Measurements from ENCODE around the gene DSCAML1.

Gene DSCAML1

DNA sequence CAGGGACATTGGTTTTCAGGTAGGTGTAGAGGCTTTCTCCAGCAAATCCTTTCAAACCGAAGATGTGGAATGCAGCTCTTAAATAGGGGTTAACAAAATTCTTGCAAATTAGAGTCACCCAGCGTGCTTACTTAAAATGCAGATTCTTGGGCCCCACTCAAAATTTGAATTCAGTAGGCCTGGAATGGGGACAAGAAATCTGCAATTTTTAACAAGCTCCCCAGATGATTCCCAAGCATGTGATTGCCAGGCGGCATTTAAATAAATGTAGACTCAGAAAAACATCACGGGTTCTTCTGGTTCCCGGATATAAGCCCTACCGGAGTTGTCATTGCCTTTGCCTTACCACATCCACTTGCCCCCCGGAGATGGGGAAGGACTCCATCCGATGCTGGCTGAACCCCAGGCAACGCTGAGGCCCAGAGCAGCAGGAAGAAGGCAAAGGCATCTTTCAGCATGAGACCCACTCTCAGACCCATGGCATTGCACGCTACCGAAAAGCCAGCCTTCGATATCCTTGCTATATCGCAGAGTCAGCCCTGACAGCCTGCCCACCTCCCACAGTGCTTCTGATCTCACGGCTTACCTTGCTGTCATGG lies 134.2 kb downstream of the DSCAML1 start:
- H3K4me3 ChIP-seq (ENCODE audit: low read length): no peak overlapping the region
- peaks cover 11% of the 10 kb centered on the region for H3K27me3 ChIP-seq (ENCODE audit: control insufficient read depth, insufficient read depth, low read length)
- no peak overlapping the region for H3K9ac ChIP-seq (ENCODE audit: low read depth, low read length)
- H3K36me3 ChIP-seq (ENCODE audit: insufficient read depth, low read length): no peaks in the 10 kb centered on the region
- no peak overlapping the region for H3K4me2 ChIP-seq (ENCODE audit: low read length)
- H3K9me3 ChIP-seq (replicated peaks; ENCODE audit: low read length): no peaks in the 10 kb centered on the region
- no peaks in the 10 kb centered on the region for H3K4me1 ChIP-seq (ENCODE audit: control insufficient read depth, insufficient read depth, low read length)

- Histone ChIP-seq H3K27me3 (ENCODE audit: control insufficient read depth, insufficient read depth, low read length) (peaks cover 11% of the 10 kb centered on the region), H3K36me3 (ENCODE audit: insufficient read depth, low read length) (no peaks in the 10 kb centered on the region), H3K4me2 (ENCODE audit: low read length) (no peak overlapping the region), H3K4me1 (ENCODE audit: control insufficient read depth, insufficient read depth, low read length) (no peaks in the 10 kb centered on the region), H3K4me3 (ENCODE audit: low read length) (no peak overlapping the region), H3K9ac (ENCODE audit: low read depth, low read length) (no peak overlapping the region), H3K9me3 (replicated peaks; ENCODE audit: low read length) (no peaks in the 10 kb centered on the region)
Observed at GRCh38 chr11:117662255-117662654, 134.8 kb downstream of the DSCAML1 start.

DNA sequence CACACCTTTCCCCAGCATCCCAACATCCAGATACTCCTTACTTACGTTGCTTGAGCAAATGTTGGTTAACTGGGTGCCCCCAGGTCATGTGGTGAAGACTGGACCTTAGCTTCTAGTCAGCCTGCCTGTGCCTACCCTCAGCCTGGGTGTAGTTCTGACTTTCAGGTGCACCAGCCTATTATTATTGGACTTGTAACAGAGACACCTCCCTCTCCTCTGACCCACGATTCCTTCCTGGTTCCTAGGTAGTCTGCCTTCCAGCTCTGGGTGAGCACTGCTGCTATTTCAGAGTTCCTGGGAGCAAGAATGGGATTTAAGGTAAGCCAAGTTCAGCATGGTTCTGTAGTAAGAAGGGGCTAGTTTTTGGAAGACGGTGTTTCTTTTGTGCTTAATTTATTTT lies 138.2 kb downstream of the DSCAML1 start:
- H3K27me3 ChIP-seq (ENCODE audit: control insufficient read depth, insufficient read depth, low read length): peaks cover 30% of the 10 kb centered on the region
- H3K9ac ChIP-seq (ENCODE audit: low read depth, low read length): no peak overlapping the region
- no peaks in the 10 kb centered on the region for H3K36me3 ChIP-seq (ENCODE audit: insufficient read depth, low read length)
- no peak overlapping the region for H3K4me2 ChIP-seq (ENCODE audit: low read length)
- H3K4me3 ChIP-seq (ENCODE audit: low read length): no peak overlapping the region
- no peaks in the 10 kb centered on the region for H3K9me3 ChIP-seq (replicated peaks; ENCODE audit: low read length)
- no peaks in the 10 kb centered on the region for H3K4me1 ChIP-seq (ENCODE audit: control insufficient read depth, insufficient read depth, low read length)

DNA sequence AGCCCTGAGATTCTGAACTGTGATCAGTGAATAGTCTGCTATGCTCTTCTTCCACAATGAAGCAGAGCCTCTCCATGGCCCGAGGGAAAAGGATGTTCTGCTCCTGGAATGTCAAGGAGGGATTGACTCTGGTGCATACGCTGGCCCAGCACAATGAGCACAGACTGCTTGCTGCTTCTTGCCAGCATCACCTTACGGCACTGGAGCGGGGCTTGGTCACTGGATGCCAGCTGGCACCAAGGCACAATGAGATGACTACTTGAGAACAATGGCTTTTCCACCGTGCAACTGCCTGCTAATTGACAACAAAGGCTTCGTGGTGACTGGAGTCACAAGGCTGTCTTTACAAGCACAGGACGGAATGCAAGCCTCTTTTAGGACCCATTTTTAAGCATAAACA lies 139.2 kb downstream of the DSCAML1 start:
- Histone ChIP-seq H3K36me3 (ENCODE audit: insufficient read depth, low read length) (no peaks in the 10 kb centered on the region), H3K27me3 (ENCODE audit: control insufficient read depth, insufficient read depth, low read length) (peaks cover 24% of the 10 kb centered on the region), H3K4me3 (ENCODE audit: low read length) (no peak overlapping the region), H3K9ac (ENCODE audit: low read depth, low read length) (no peak overlapping the region), H3K9me3 (replicated peaks; ENCODE audit: low read length) (no peaks in the 10 kb centered on the region), H3K4me2 (ENCODE audit: low read length) (no peak overlapping the region), H3K4me1 (ENCODE audit: control insufficient read depth, insufficient read depth, low read length) (no peaks in the 10 kb centered on the region)

DNA sequence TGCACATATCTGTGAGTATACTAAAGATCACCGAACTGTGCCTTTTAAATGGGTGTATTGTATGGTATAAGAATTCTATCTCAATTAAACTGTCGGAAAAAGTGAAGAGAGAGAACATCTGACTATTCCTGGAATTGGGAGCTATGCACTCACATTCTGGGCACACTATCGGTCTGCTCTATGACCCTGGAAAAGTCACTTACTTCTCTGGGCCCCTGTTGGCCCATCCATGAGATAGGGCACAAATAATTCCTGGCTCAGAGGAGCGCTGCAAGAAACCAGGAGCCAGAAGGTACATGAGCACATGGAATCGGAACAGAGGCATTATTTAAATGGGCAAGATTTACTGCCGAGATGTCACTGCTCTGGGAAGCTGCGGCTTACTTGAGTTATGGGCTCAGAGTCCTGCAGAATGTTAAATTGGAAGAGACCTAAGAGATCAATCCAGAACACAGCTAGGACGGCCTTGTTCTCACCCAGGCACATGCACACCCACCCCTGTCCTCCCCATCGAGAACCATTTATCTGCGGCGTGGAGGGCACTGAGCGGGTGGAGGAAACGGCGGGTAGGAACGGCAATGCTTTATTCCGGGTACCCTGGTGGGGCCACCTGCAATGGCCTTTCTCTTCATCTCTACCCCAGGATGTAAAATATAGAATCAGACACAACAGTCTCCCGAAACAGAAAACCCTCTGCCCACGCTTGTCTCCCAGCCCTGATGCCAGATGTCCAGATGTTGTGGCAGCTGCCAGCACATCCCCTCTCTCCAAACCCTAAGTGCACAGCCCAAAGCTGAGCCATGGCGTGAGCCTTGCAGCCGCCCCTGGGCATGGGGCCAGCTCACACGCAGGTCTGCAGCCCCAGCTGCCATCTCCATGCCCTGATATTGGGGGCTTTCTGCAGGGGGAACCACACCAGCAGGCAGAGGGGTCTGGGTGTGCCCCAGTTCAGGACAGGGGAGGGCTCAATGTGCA lies 142.4 kb downstream of the DSCAML1 start:
- Histone ChIP-seq H3K27me3 (ENCODE audit: control insufficient read depth, insufficient read depth, low read length) (peaks cover 21% of the 10 kb centered on the region), H3K36me3 (ENCODE audit: insufficient read depth, low read length) (no peaks in the 10 kb centered on the region), H3K4me1 (ENCODE audit: control insufficient read depth, insufficient read depth, low read length) (no peaks in the 10 kb centered on the region), H3K4me2 (ENCODE audit: low read length) (no peak overlapping the region), H3K4me3 (ENCODE audit: low read length) (no peak overlapping the region), H3K9ac (ENCODE audit: low read depth, low read length) (no peak overlapping the region), H3K9me3 (replicated peaks; ENCODE audit: low read length) (no peaks in the 10 kb centered on the region)

GRCh38 chr11:117652521-117652920 lies 144.5 kb downstream of the DSCAML1 start:
- no peaks in the 10 kb centered on the region for H3K4me1 ChIP-seq (ENCODE audit: control insufficient read depth, insufficient read depth, low read length)
- no peak overlapping the region for H3K4me3 ChIP-seq (ENCODE audit: low read length)

GRCh38 chr11:117649296-117650055 lies 147.5 kb downstream of the DSCAML1 start:
- Histone ChIP-seq H3K4me1 (ENCODE audit: control insufficient read depth, insufficient read depth, low read length) (no peaks in the 10 kb centered on the region), H3K9ac (ENCODE audit: low read depth, low read length) (no peak overlapping the region), H3K4me3 (ENCODE audit: low read length) (no peak overlapping the region)

More at GRCh38 chr11:117652521-117652920, 144.5 kb downstream of the DSCAML1 start:
- Histone ChIP-seq H3K36me3 (ENCODE audit: insufficient read depth, low read length) (no peaks in the 10 kb centered on the region), H3K9me3 (replicated peaks; ENCODE audit: low read length) (no peaks in the 10 kb centered on the region), H3K27me3 (ENCODE audit: control insufficient read depth, insufficient read depth, low read length) (peaks cover 19% of the 10 kb centered on the region), H3K9ac (ENCODE audit: low read depth, low read length) (no peak overlapping the region), H3K4me2 (ENCODE audit: low read length) (no peak overlapping the region)

GRCh38 chr11:117647872-117648271 lies 149.1 kb downstream of the DSCAML1 start:
- no peaks in the 10 kb centered on the region for H3K9me3 ChIP-seq (replicated peaks; ENCODE audit: low read length)
- peaks cover 9% of the 10 kb centered on the region for H3K27me3 ChIP-seq (ENCODE audit: control insufficient read depth, insufficient read depth, low read length)
- no peaks in the 10 kb centered on the region for H3K36me3 ChIP-seq (ENCODE audit: insufficient read depth, low read length)
- no peaks in the 10 kb centered on the region for H3K4me1 ChIP-seq (ENCODE audit: control insufficient read depth, insufficient read depth, low read length)
- H3K9ac ChIP-seq (ENCODE audit: low read depth, low read length): no peak overlapping the region
- no peak overlapping the region for H3K4me3 ChIP-seq (ENCODE audit: low read length)
- H3K4me2 ChIP-seq (ENCODE audit: low read length): no peak overlapping the region

More at GRCh38 chr11:117649296-117650055, 147.5 kb downstream of the DSCAML1 start:
- Histone ChIP-seq H3K9me3 (replicated peaks; ENCODE audit: low read length) (no peaks in the 10 kb centered on the region), H3K36me3 (ENCODE audit: insufficient read depth, low read length) (no peaks in the 10 kb centered on the region), H3K4me2 (ENCODE audit: low read length) (no peak overlapping the region), H3K27me3 (ENCODE audit: control insufficient read depth, insufficient read depth, low read length) (peaks cover 12% of the 10 kb centered on the region)

DNA sequence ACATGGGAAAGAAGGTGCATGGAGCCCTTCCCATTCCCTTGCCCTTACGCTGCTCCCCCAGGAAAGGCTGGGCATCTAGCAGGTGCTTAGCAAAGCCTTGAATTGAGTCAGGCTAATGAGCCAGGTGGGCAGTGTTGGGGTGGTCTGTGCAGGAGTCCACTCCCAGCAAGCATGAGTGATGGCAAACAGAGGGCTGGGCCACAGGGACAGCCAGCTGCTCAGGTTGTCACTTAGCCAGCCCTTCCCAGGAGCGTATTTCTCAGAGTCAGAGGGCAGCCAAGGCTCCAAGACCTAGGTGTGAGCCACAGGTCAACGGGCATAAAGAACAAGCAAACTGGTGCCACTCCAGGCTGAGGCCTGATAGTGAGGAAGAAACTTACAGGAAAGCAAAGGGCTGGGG lies 149.8 kb downstream of the DSCAML1 start:
- Histone ChIP-seq H3K4me1 (ENCODE audit: control insufficient read depth, insufficient read depth, low read length) (no peaks in the 10 kb centered on the region), H3K36me3 (ENCODE audit: insufficient read depth, low read length) (no peaks in the 10 kb centered on the region), H3K4me3 (ENCODE audit: low read length) (no peak overlapping the region), H3K27me3 (ENCODE audit: control insufficient read depth, insufficient read depth, low read length) (peaks cover 9% of the 10 kb centered on the region), H3K9ac (ENCODE audit: low read depth, low read length) (no peak overlapping the region), H3K4me2 (ENCODE audit: low read length) (no peak overlapping the region), H3K9me3 (replicated peaks; ENCODE audit: low read length) (no peaks in the 10 kb centered on the region)

GRCh38 chr11:117646411-117646810 lies 150.6 kb downstream of the DSCAML1 start:
- no peak overlapping the region for H3K4me2 ChIP-seq (ENCODE audit: low read length)
- peaks cover 9% of the 10 kb centered on the region for H3K27me3 ChIP-seq (ENCODE audit: control insufficient read depth, insufficient read depth, low read length)
- no peaks in the 10 kb centered on the region for H3K36me3 ChIP-seq (ENCODE audit: insufficient read depth, low read length)
- H3K9ac ChIP-seq (ENCODE audit: low read depth, low read length): no peak overlapping the region
- H3K4me3 ChIP-seq (ENCODE audit: low read length): no peak overlapping the region
- H3K4me1 ChIP-seq (ENCODE audit: control insufficient read depth, insufficient read depth, low read length): no peaks in the 10 kb centered on the region
- H3K9me3 ChIP-seq (replicated peaks; ENCODE audit: low read length): no peaks in the 10 kb centered on the region

GRCh38 chr11:117644403-117645155 lies 152.4 kb downstream of the DSCAML1 start:
- peaks cover 9% of the 10 kb centered on the region for H3K27me3 ChIP-seq (ENCODE audit: control insufficient read depth, insufficient read depth, low read length)
- H3K4me2 ChIP-seq (ENCODE audit: low read length): no peak overlapping the region
- H3K36me3 ChIP-seq (ENCODE audit: insufficient read depth, low read length): no peaks in the 10 kb centered on the region
- H3K4me1 ChIP-seq (ENCODE audit: control insufficient read depth, insufficient read depth, low read length): no peaks in the 10 kb centered on the region
- H3K9ac ChIP-seq (ENCODE audit: low read depth, low read length): no peak overlapping the region
- H3K9me3 ChIP-seq (replicated peaks; ENCODE audit: low read length): no peaks in the 10 kb centered on the region
- no peak overlapping the region for H3K4me3 ChIP-seq (ENCODE audit: low read length)
